Measurements from ENCODE around the gene CDX2.

- TF ChIP-seq, protein P1, sequence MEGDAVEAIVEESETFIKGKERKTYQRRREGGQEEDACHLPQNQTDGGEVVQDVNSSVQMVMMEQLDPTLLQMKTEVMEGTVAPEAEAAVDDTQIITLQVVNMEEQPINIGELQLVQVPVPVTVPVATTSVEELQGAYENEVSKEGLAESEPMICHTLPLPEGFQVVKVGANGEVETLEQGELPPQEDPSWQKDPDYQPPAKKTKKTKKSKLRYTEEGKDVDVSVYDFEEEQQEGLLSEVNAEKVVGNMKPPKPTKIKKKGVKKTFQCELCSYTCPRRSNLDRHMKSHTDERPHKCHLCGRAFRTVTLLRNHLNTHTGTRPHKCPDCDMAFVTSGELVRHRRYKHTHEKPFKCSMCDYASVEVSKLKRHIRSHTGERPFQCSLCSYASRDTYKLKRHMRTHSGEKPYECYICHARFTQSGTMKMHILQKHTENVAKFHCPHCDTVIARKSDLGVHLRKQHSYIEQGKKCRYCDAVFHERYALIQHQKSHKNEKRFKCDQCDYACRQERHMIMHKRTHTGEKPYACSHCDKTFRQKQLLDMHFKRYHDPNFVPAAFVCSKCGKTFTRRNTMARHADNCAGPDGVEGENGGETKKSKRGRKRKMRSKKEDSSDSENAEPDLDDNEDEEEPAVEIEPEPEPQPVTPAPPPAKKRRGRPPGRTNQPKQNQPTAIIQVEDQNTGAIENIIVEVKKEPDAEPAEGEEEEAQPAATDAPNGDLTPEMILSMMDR (IDR thresholded peaks at IDR 0.05): no peak
- no peak for TF ChIP-seq POLR2A (IDR thresholded peaks at IDR 0.05)
- TF ChIP-seq EP300 (IDR thresholded peaks at IDR 0.05): no peak
- TF ChIP-seq POLR2AphosphoS5 (IDR thresholded peaks at IDR 0.05): no peak
Observed at GRCh38 chr13:27981006-27981708, 12.0 kb upstream of the CDX2 start.

Data from suprapubic skin (tissue), 4 donors.